GM12878 (cell line): ENCODE measurements around the gene EIF5A. TPM values are rescaled to one million over a fixed set of nuclear protein-coding genes. Genes with fewer than 3 reads are reported as not detected.

Source experiments
- ATF3 ChIP-seq: IDR thresholded peaks from 2 replicates; pipeline ENCODE4 v1.6.1; 2011; ENCODE audit warnings: low read depth, mild to moderate bottlenecking, low read length, moderate library complexity, borderline replicate concordance; ENCODE audit errors: extremely low read depth
- CEBPZ ChIP-seq: fragments of 150-350 bp; IDR thresholded peaks from 2 replicates; pipeline ENCODE4 v1.6.1; 2016; ENCODE audit warnings: low read depth, low read length
- E2F8 ChIP-seq: fragments of 450-650 bp; IDR thresholded peaks from 2 replicates; pipeline ENCODE4 v1.6.1; 2018; ENCODE audit warnings: mild to moderate bottlenecking, low read depth, moderate library complexity; ENCODE audit not compliant: partially characterized antibody
- GATAD2B ChIP-seq: fragments of 450-650 bp; conservative IDR thresholded peaks from 2 replicates; pipeline ENCODE4 v1.6.1; 2017; ENCODE audit warnings: low read depth, mild to moderate bottlenecking, moderate library complexity
- IRF3 ChIP-seq: fragments of 450-650 bp; IDR thresholded peaks from 2 replicates; pipeline ENCODE4 v1.6.1; 2014; ENCODE audit warnings: mild to moderate bottlenecking
- PAX8 ChIP-seq: fragments of 450-650 bp; IDR thresholded peaks from 2 replicates; pipeline ENCODE4 v1.6.1; 2017; ENCODE audit warnings: mild to moderate bottlenecking, moderate library complexity
- POLR2AphosphoS2 ChIP-seq: IDR thresholded peaks from 2 replicates; pipeline ENCODE4 v1.6.1; 2011; ENCODE audit warnings: low read depth, mild to moderate bottlenecking, low read length, improper control_type of control experiment, moderate library complexity
- POLR2AphosphoS5 ChIP-seq: IDR thresholded peaks from 2 replicates; pipeline ENCODE4 v1.6.1; 2011; ENCODE audit warnings: mild to moderate bottlenecking, low read length, inconsistent platforms
- RB1 ChIP-seq: fragments of 450-650 bp; formaldehyde crosslinking; IDR thresholded peaks from 2 replicates; pipeline ENCODE4 v1.6.1; 2017; ENCODE audit warnings: mild to moderate bottlenecking, borderline replicate concordance
- REST ChIP-seq: IDR thresholded peaks from 2 replicates; pipeline ENCODE4 v1.6.1; 2012; ENCODE audit warnings: mild to moderate bottlenecking, low read depth, low read length
- RUNX3 ChIP-seq: IDR thresholded peaks from 2 replicates; pipeline ENCODE4 v1.6.1; 2012; ENCODE audit warnings: low read length, inconsistent platforms
- SMAD5 ChIP-seq: IDR thresholded peaks from 2 replicates; pipeline ENCODE4 v1.6.1; 2016; ENCODE audit warnings: antibody characterized with exemption, low read depth
- SPI1 ChIP-seq: IDR thresholded peaks from 2 replicates; pipeline ENCODE4 v1.6.1; 2011; ENCODE audit warnings: low read depth, mild to moderate bottlenecking, low read length, moderate library complexity, borderline replicate concordance; ENCODE audit not compliant: insufficient read depth
- TCF3 ChIP-seq: IDR thresholded peaks from 2 replicates; pipeline ENCODE4 v1.6.1; 2012; ENCODE audit warnings: low read depth, mild to moderate bottlenecking, low read length, borderline replicate concordance; ENCODE audit not compliant: insufficient read depth
- polyA plus RNA-seq, 11 experiments: library from polyadenylated mRNA; depleted of rRNA in 4 of 11; unstranded in 6 of 11; stranded (reverse) in 5 of 11; fragments of >200 nt; fragmentation: Nextera tagmentation in 4 of 11; fragmentation: Illumina TruSeq in 1 of 11; extraction: Ambion mirVana in 4 of 11; extraction: Trizol in 1 of 11; gene quantifications; 1 replicate in 1 of 11; 2 replicates in 10 of 11; pipeline versions ENCODE4 v1.2.1 to v1.2.3, GENCODE V29; 2011 to 2016; ENCODE audit warnings: inconsistent platforms in 2 of 11, missing spikeins in 2 of 11, low read depth in 1 of 11
- total RNA-seq, 4 experiments: library from RNA; depleted of rRNA in 3 of 4; stranded (reverse); fragments of >200 nt in 3 of 4; fragmentation: Illumina TruSeq in 1 of 4; extraction: Trizol in 1 of 4; gene quantifications; 2 replicates each; pipeline versions ENCODE4 v1.2.1 to v1.2.3, GENCODE V29; 2013 to 2021

The EIF5A gene
- total and polyA plus RNA-seq, 10 of the 15 experiments (the other 5 are each of a cell fraction or from before 2014, with no cell fraction given): 26.5 to 1,792 (median 944) TPM

GRCh38 chr17:7313088-7313889 lies 5.9 kb downstream of the EIF5A start (continued):
- TF ChIP-seq REST (no peak), RB1 (no peak), POLR2AphosphoS2 (peak; percentile 66; the same call in 1 of the 2 replicates), PAX8 (no peak), IRF3 (no peak), SPI1 (no peak), ATF3 (no peak), POLR2AphosphoS5 (peak; percentile 92), CEBPZ (no peak), GATAD2B (no peak), E2F8 (no peak), TCF3 (no peak), RUNX3 (no peak; the same call in 1 of the 2 replicates), SMAD5 (no peak; the same call in 1 of the 2 replicates)
